WTC11 (cell line): Measurements from ENCODE around the gene MGRN1.
A peak's percentile ranks its signal among the peaks of the same experiment; 100 is the strongest.

Source experiments
- ATF3 ChIP-seq: sonication (generic); formaldehyde crosslinking; conservative IDR thresholded peaks from 2 replicates; pipeline ENCODE4 v1.8.1; 2022; ENCODE audit warnings: mild to moderate bottlenecking, missing genetic modification reagents
- ELF4 ChIP-seq: sonication (generic); formaldehyde crosslinking; IDR thresholded peaks from 2 replicates; pipeline ENCODE4 v1.8.1; 2022; ENCODE audit warnings: low read depth, mild to moderate bottlenecking, moderate library complexity, missing genetic modification reagents
- FOXJ3 ChIP-seq: sonication (generic); formaldehyde crosslinking; IDR thresholded peaks from 2 replicates; pipeline ENCODE4 v1.9.0; 2021; ENCODE audit warnings: missing genetic modification reagents, mild to moderate bottlenecking, borderline replicate concordance
- GABPB1 ChIP-seq: sonication (generic); formaldehyde crosslinking; IDR thresholded peaks from 2 replicates; pipeline ENCODE4 v1.8.1; 2023; ENCODE audit warnings: mild to moderate bottlenecking, missing genetic modification reagents
- NR2C2 ChIP-seq: sonication (generic); formaldehyde crosslinking; IDR thresholded peaks from 2 replicates; pipeline ENCODE4 v1.8.0; 2022; ENCODE audit warnings: mild to moderate bottlenecking, missing genetic modification reagents
- SP1 ChIP-seq: sonication (generic); formaldehyde crosslinking; conservative IDR thresholded peaks from 2 replicates; pipeline ENCODE4 v1.8.1; 2022; ENCODE audit warnings: missing genetic modification reagents
- TCF7 ChIP-seq: sonication (generic); formaldehyde crosslinking; IDR thresholded peaks from 2 replicates; pipeline ENCODE4 v1.8.0; 2022; ENCODE audit warnings: mild to moderate bottlenecking, low read depth, missing genetic modification reagents, moderate library complexity
- ZNF138 ChIP-seq: sonication (generic); formaldehyde crosslinking; conservative IDR thresholded peaks from 2 replicates; pipeline ENCODE4 v1.8.1; 2022; ENCODE audit warnings: mild to moderate bottlenecking, moderate library complexity, missing genetic modification reagents
- ZNF512 ChIP-seq: sonication (generic); formaldehyde crosslinking; IDR thresholded peaks from 2 replicates; pipeline ENCODE4 v1.8.1; 2022; ENCODE audit warnings: missing genetic modification reagents, borderline replicate concordance
- TF ChIP-seq, protein P1 (sequence below): fragments of 200-600 bp; IDR thresholded peaks from 2 replicates; pipeline ENCODE4 v1.8.0; 2022; ENCODE audit warnings: antibody characterized with exemption
- TF ChIP-seq, protein P2 (sequence below): sonication (generic); formaldehyde crosslinking; IDR thresholded peaks from 2 replicates; pipeline ENCODE4 v1.8.0; 2022; ENCODE audit warnings: mild to moderate bottlenecking, missing genetic modification reagents

DNA sequence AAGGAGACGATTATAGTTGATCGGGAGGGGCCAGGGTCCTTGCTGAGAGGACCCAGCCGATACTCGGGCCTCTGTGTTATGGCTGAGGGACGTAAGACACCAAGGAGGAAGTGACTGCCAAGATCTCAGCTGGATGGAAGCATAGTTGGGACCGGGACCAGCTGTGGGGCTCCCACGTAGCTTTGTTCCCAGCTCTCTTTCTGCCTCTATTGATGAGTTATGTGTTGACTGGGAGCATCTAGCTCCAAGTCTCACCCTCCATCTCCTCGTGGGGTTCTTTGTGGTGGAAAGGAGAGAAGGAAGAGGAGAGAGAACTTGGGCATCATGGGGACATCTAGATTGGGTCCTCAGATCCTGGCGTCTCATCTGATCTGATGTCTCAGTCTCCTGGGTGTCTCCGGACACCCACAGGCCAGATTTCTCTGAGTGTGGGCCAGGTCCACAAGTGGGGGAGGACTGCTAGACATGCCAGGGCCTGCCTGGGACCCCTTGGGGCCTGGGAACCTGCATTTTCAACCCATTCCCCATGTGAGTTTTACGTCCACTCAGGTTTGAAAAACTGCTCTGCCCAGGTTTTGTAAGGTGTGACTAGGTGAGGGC, 1.0 kb downstream of the MGRN1 start:
- TF ChIP-seq, protein P1, sequence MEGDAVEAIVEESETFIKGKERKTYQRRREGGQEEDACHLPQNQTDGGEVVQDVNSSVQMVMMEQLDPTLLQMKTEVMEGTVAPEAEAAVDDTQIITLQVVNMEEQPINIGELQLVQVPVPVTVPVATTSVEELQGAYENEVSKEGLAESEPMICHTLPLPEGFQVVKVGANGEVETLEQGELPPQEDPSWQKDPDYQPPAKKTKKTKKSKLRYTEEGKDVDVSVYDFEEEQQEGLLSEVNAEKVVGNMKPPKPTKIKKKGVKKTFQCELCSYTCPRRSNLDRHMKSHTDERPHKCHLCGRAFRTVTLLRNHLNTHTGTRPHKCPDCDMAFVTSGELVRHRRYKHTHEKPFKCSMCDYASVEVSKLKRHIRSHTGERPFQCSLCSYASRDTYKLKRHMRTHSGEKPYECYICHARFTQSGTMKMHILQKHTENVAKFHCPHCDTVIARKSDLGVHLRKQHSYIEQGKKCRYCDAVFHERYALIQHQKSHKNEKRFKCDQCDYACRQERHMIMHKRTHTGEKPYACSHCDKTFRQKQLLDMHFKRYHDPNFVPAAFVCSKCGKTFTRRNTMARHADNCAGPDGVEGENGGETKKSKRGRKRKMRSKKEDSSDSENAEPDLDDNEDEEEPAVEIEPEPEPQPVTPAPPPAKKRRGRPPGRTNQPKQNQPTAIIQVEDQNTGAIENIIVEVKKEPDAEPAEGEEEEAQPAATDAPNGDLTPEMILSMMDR, result no peak
- TF ChIP-seq, protein P2, sequence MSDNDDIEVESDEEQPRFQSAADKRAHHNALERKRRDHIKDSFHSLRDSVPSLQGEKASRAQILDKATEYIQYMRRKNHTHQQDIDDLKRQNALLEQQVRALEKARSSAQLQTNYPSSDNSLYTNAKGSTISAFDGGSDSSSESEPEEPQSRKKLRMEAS (CRISPR knock-in tag), result no peak
- TF ChIP-seq SP1 (CRISPR knock-in tag) (no peak), FOXJ3 (CRISPR knock-in tag) (no peak), ZNF138 (CRISPR knock-in tag) (no peak), GABPB1 (CRISPR knock-in tag) (0 out of 2 replicates have a peak, but pooled peaks have one; percentile 27), ZNF512 (no peak), ATF3 (no peak), NR2C2 (CRISPR knock-in tag) (no peak), ELF4 (CRISPR knock-in tag) (no peak), TCF7 (CRISPR knock-in tag) (no peak)
